Measurements from ENCODE around the gene ATPAF2.

DNA sequence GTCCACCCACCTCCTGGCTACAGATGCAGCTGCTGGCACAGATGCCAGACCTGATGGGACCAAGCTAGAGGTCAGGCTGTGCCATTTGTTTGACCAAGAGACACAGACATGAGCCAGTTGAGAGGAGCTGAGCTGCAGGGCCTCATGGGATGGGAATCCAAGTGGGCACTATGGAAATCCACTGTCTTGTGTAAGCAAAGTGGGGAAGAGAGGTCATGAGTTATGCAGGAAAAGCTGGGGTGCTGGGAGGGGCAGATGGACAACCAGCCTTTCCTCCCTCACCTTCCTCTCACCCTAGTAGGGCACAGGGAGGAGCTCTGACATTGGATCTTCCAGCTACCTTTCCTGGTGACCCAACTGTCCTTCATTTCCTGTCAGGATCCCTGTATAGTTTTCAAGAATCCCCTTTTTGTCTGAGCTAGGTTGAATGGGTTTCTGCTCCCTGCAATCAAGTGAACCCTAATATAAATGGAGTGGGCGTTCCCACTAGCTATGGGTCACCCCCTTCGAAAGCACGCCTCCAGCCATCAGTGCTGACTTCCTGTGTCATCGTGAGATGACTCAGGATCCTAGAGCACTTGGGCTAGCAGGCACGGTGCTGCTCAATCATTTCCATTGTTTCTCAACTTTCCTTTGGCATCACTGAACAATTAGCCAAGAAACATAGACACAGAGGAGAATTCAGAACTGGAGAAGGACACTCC, 13.6 kb downstream of the ATPAF2 start:
- TF ChIP-seq, protein P1, sequence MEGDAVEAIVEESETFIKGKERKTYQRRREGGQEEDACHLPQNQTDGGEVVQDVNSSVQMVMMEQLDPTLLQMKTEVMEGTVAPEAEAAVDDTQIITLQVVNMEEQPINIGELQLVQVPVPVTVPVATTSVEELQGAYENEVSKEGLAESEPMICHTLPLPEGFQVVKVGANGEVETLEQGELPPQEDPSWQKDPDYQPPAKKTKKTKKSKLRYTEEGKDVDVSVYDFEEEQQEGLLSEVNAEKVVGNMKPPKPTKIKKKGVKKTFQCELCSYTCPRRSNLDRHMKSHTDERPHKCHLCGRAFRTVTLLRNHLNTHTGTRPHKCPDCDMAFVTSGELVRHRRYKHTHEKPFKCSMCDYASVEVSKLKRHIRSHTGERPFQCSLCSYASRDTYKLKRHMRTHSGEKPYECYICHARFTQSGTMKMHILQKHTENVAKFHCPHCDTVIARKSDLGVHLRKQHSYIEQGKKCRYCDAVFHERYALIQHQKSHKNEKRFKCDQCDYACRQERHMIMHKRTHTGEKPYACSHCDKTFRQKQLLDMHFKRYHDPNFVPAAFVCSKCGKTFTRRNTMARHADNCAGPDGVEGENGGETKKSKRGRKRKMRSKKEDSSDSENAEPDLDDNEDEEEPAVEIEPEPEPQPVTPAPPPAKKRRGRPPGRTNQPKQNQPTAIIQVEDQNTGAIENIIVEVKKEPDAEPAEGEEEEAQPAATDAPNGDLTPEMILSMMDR (conservative IDR thresholded peaks at IDR 0.05 in 1 of 2, IDR thresholded peaks at IDR 0.05 in 1 of 2; ENCODE audit: extremely low read depth in 1 of 2, insufficient read depth in 1 of 2, low read depth in 1 of 2, low read length in 2 of 2), result no peak
- no peak for TF ChIP-seq EZH2 (IDR thresholded peaks at IDR 0.05; ENCODE audit: borderline replicate concordance, low read length)
